Vagina (tissue), 2 donors: ENCODE data around the gene TSPAN4. TPM values are rescaled to one million over a fixed set of nuclear protein-coding genes. Genes with fewer than 3 reads are reported as not detected.

ENCODE experiments used
- DNase-seq, 2 donors: peaks; one replicate each; pipeline ENCODE4 v3.0.0-alpha.2; 2017; ENCODE audit errors: extremely low spot score in 2 of 2
- H3K27ac ChIP-seq: fragments of 200-600 bp; sonication (generic); one replicate; pipeline ENCODE4 v1.5.1; 2019
- H3K27me3 ChIP-seq: fragments of 200-600 bp; sonication (generic); one replicate; pipeline ENCODE4 v1.5.1; 2019
- H3K36me3 ChIP-seq, 2 donors: fragments of 200-600 bp; sonication (generic); one replicate each; pipeline ENCODE4 v1.5.1; 2017 to 2019
- H3K4me1 ChIP-seq: fragments of 200-600 bp; sonication (generic); one replicate; pipeline ENCODE4 v1.5.1; 2019
- H3K4me3 ChIP-seq, 2 donors: fragments of 200-600 bp; sonication (generic); 1 replicate in 1 of 2; 2 replicates in 1 of 2; pipeline ENCODE4 v1.5.1; 2016 to 2019
- H3K9me3 ChIP-seq: fragments of 200-600 bp; sonication (generic); one replicate; pipeline ENCODE4 v1.5.1; 2019
- CTCF ChIP-seq, 3 experiments: fragments of 450-650 bp in 2 of 3; fragments of 200-600 bp in 1 of 3; sonication (generic) in 1 of 3; IDR thresholded peaks; one replicate each; pipeline ENCODE4 v1.5.1; 2017 to 2019; ENCODE audit warnings: antibody characterized with exemption in 3 of 3, mild to moderate bottlenecking in 2 of 3, moderate library complexity in 2 of 3
- POLR2A ChIP-seq, 2 donors: fragments of 450-650 bp; IDR thresholded peaks; one replicate each; pipeline ENCODE4 v1.6.1; 2017; ENCODE audit warnings: antibody characterized with exemption in 2 of 2, mild to moderate bottlenecking in 2 of 2, moderate library complexity in 2 of 2
- POLR2AphosphoS5 ChIP-seq, 2 donors: sonication (generic); formaldehyde crosslinking; IDR thresholded peaks; one replicate each; pipeline ENCODE4 v1.9.0; 2017; ENCODE audit warnings: antibody characterized with exemption in 2 of 2, mild to moderate bottlenecking in 2 of 2, low read depth in 1 of 2; ENCODE audit not compliant: insufficient read depth in 1 of 2
- intact Hi-C: fragments of 100-400 bp; cut with DNase I; formaldehyde crosslinking; loops from one replicate; pipeline ENCODE4 v1.15.1; 2023
- total RNA-seq: library from RNA; depleted of rRNA; stranded (reverse); fragments of >200 nt; gene quantifications from one replicate; pipeline ENCODE4 v1.2.3, GENCODE V29; 2016

Gene TSPAN4
- total RNA-seq, 1 donor from 2014 or later = 99.0 TPM

- intact Hi-C loops = no loop called here
- no peak overlapping the region for H3K27ac ChIP-seq
- H3K36me3 ChIP-seq = peaks cover 0 to 5% of the 10 kb centered on the region in 2 donors
- H3K27me3 ChIP-seq = no peaks in the 10 kb centered on the region
- H3K9me3 ChIP-seq = no peaks in the 10 kb centered on the region
- DNase-seq = no peak
- no peak overlapping the region for H3K4me3 ChIP-seq
- H3K4me1 ChIP-seq = no peaks in the 10 kb centered on the region
- TF ChIP-seq CTCF (IDR thresholded peaks at IDR 0.05) (no peak), POLR2AphosphoS5 (IDR thresholded peaks at IDR 0.05; ENCODE audit: insufficient read depth in 1 of 2, low read depth in 1 of 2) (no peak), POLR2A (IDR thresholded peaks at IDR 0.05) (no peak)
Observed at GRCh38 chr11:870418-870817, 27.8 kb downstream of the TSPAN4 start.

- H3K36me3 ChIP-seq = no peaks in the 10 kb centered on the region
- no peak overlapping the region for H3K27ac ChIP-seq
- H3K4me1 ChIP-seq = no peaks in the 10 kb centered on the region
- H3K4me3 ChIP-seq = no peak overlapping the region
- no peaks in the 10 kb centered on the region for H3K27me3 ChIP-seq
- no peaks in the 10 kb centered on the region for H3K9me3 ChIP-seq
- TF ChIP-seq POLR2AphosphoS5 (IDR thresholded peaks at IDR 0.05; ENCODE audit: insufficient read depth in 1 of 2, low read depth in 1 of 2) (no peak), POLR2A (IDR thresholded peaks at IDR 0.05) (no peak), CTCF (IDR thresholded peaks at IDR 0.05) (no peak)
- no peak for DNase-seq
- intact Hi-C loops = no loop called here
Observed at GRCh38 chr11:871472-871871, 28.8 kb downstream of the TSPAN4 start.

- no peaks in the 10 kb centered on the region for H3K9me3 ChIP-seq
- intact Hi-C loops = no loop called here
Observed at GRCh38 chr11:872799-873198, 30.1 kb downstream of the TSPAN4 start.

GRCh38 chr11:873706-874105, 31.1 kb downstream of the TSPAN4 start:
- Histone ChIP-seq H3K4me3 (no peak overlapping the region), H3K9me3 (no peaks in the 10 kb centered on the region), H3K36me3 (no peaks in the 10 kb centered on the region), H3K27ac (no peak overlapping the region), H3K27me3 (no peaks in the 10 kb centered on the region), H3K4me1 (no peaks in the 10 kb centered on the region)
- no peak for TF ChIP-seq CTCF (IDR thresholded peaks at IDR 0.05)
- TF ChIP-seq POLR2AphosphoS5 (IDR thresholded peaks at IDR 0.05; ENCODE audit: insufficient read depth in 1 of 2, low read depth in 1 of 2) = no peak
- no peak for TF ChIP-seq POLR2A (IDR thresholded peaks at IDR 0.05)
- DNase-seq = no peak
- intact Hi-C loops = no loop called here

More at GRCh38 chr11:872799-873198, 30.1 kb downstream of the TSPAN4 start:
- no peak overlapping the region for H3K4me3 ChIP-seq
- H3K36me3 ChIP-seq = no peaks in the 10 kb centered on the region
- no peaks in the 10 kb centered on the region for H3K4me1 ChIP-seq
- no peak for TF ChIP-seq POLR2AphosphoS5 (IDR thresholded peaks at IDR 0.05; ENCODE audit: insufficient read depth in 1 of 2, low read depth in 1 of 2)
- TF ChIP-seq CTCF (IDR thresholded peaks at IDR 0.05) = no peak
- TF ChIP-seq POLR2A (IDR thresholded peaks at IDR 0.05) = no peak
- H3K27ac ChIP-seq = no peak overlapping the region
- no peaks in the 10 kb centered on the region for H3K27me3 ChIP-seq
- DNase-seq = no peak

GRCh38 chr11:875203-875602, 32.6 kb downstream of the TSPAN4 start:
- Histone ChIP-seq H3K4me1 (no peaks in the 10 kb centered on the region), H3K9me3 (no peaks in the 10 kb centered on the region), H3K27ac (no peak overlapping the region), H3K36me3 (no peaks in the 10 kb centered on the region), H3K4me3 (no peak overlapping the region), H3K27me3 (no peaks in the 10 kb centered on the region)
- TF ChIP-seq CTCF (IDR thresholded peaks at IDR 0.05) (no peak), POLR2AphosphoS5 (IDR thresholded peaks at IDR 0.05; ENCODE audit: insufficient read depth in 1 of 2, low read depth in 1 of 2) (no peak), POLR2A (IDR thresholded peaks at IDR 0.05) (no peak)
- DNase-seq = no peak
- intact Hi-C loops = no loop called here
